ENCODE measurements around the gene FBXL7.

GRCh38 chr5:15852217-15852616 is 352.2 kb downstream of the FBXL7 start:
- TF ChIP-seq POLR2A (IDR thresholded peaks at IDR 0.05): no peak
- TF ChIP-seq, protein P1, sequence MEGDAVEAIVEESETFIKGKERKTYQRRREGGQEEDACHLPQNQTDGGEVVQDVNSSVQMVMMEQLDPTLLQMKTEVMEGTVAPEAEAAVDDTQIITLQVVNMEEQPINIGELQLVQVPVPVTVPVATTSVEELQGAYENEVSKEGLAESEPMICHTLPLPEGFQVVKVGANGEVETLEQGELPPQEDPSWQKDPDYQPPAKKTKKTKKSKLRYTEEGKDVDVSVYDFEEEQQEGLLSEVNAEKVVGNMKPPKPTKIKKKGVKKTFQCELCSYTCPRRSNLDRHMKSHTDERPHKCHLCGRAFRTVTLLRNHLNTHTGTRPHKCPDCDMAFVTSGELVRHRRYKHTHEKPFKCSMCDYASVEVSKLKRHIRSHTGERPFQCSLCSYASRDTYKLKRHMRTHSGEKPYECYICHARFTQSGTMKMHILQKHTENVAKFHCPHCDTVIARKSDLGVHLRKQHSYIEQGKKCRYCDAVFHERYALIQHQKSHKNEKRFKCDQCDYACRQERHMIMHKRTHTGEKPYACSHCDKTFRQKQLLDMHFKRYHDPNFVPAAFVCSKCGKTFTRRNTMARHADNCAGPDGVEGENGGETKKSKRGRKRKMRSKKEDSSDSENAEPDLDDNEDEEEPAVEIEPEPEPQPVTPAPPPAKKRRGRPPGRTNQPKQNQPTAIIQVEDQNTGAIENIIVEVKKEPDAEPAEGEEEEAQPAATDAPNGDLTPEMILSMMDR (IDR thresholded peaks at IDR 0.05 in 8 of 11, conservative IDR thresholded peaks at IDR 0.05 in 3 of 11): no peak

Measured in spleen (tissue), 7 donors.